Lung (tissue), 12 donors: ENCODE data around the gene TTF2. TPM values are rescaled to one million over a fixed set of nuclear protein-coding genes. Genes with fewer than 3 reads are reported as not detected.
A peak's percentile ranks its signal among the peaks of the same experiment; 100 is the strongest.

Source experiments
- ATAC-seq: fragments of 200-7000 bp; cut with Tn5 transposase; one replicate; pipeline ENCODE4 v1.9.1; 2020; ENCODE audit warnings: moderate number of reproducible peaks; ENCODE audit not compliant: insufficient read depth, low FRiP score
- DNase-seq, 3 donors: peaks; one replicate each; pipeline ENCODE4 v3.0.0-alpha.2; 2013 to 2017
- H3K27ac ChIP-seq, 2 donors: one replicate each; pipeline ENCODE4 v1.5.1; 2013; ENCODE audit warnings: mild to moderate bottlenecking in 2 of 2, moderate library complexity in 2 of 2, control low read depth in 1 of 2, inconsistent platforms in 1 of 2, low read depth in 1 of 2, low read length in 1 of 2
- H3K27me3 ChIP-seq, 3 donors: one replicate each; pipeline ENCODE4 v1.5.1; 2013; ENCODE audit warnings: low read length in 2 of 3; ENCODE audit not compliant: control insufficient read depth in 3 of 3, insufficient read depth in 3 of 3
- H3K36me3 ChIP-seq, 4 donors: one replicate each; pipeline ENCODE4 v1.5.1; 2013; ENCODE audit warnings: low read length in 4 of 4, mild to moderate bottlenecking in 1 of 4, moderate library complexity in 1 of 4; ENCODE audit not compliant: control insufficient read depth in 4 of 4, insufficient read depth in 4 of 4
- H3K4me1 ChIP-seq, 5 donors: one replicate each; pipeline ENCODE4 v1.5.1; 2013; ENCODE audit warnings: low read length in 5 of 5, mild to moderate bottlenecking in 2 of 5, moderate library complexity in 1 of 5; ENCODE audit not compliant: control insufficient read depth in 5 of 5, insufficient read depth in 5 of 5
- H3K4me3 ChIP-seq: one replicate; pipeline ENCODE4 v1.5.1; 2013; ENCODE audit warnings: mild to moderate bottlenecking, control low read depth, moderate library complexity
- H3K9ac ChIP-seq, 2 donors: one replicate each; pipeline ENCODE4 v1.5.1; 2013; ENCODE audit warnings: low read length in 2 of 2, control low read depth in 1 of 2; ENCODE audit not compliant: insufficient read depth in 1 of 2
- H3K9me3 ChIP-seq, 4 donors: one replicate each; pipeline ENCODE4 v1.5.1; 2013; ENCODE audit warnings: low read length in 3 of 4, mild to moderate bottlenecking in 1 of 4, moderate library complexity in 1 of 4; ENCODE audit not compliant: control insufficient read depth in 4 of 4, insufficient read depth in 3 of 4
- CTCF ChIP-seq: IDR thresholded peaks from 2 replicates; pipeline ENCODE4 v1.5.1; 2012; ENCODE audit warnings: mild to moderate bottlenecking; ENCODE audit errors: control extremely low read depth, extremely low read depth
- WGBS, 2 donors: extraction: QIAGEN DNeasy Blood & Tissue Kit; methylation state at CpG; one replicate each; pipeline ENCODE4 v1.1.7; 2013; 5-methylcytosine and 5-hydroxymethylcytosine counted together
- polyA plus RNA-seq, 2 donors: library from polyadenylated mRNA; stranded (reverse); fragments of 200-250 nt; gene quantifications; one replicate each; pipeline ENCODE4 v1.2.1, GENCODE V29; 2013
- total RNA-seq, 2 donors: library from RNA; depleted of rRNA in 1 of 2; stranded (reverse); fragments of >200 nt in 1 of 2; gene quantifications; one replicate each; pipeline ENCODE4 v1.2.1, GENCODE V29; 2014 to 2021
- donor health status: control.
- donor health status: control.
- donor health status: Bipolar disorder and iron deficiency.
- donor health status: healthy.
- donor health status: DM: yes; HTN: yes; CAD: no.

Gene TTF2
- total and polyA plus RNA-seq, 4 donors = 3.9 to 21.0 (median 11.6) TPM

GRCh38 chr1:117106478-117106877 lies 46.4 kb downstream of the TTF2 start:
- peaks cover 4 to 18% (median 10%) of the 10 kb centered on the region in 4 donors for H3K36me3 ChIP-seq
- DNase-seq (no peak), ATAC-seq (no peak)
- no peaks in the 10 kb centered on the region for H3K4me1 ChIP-seq
- H3K27me3 ChIP-seq = no peaks in the 10 kb centered on the region
- no peak overlapping the region for H3K9ac ChIP-seq
- WGBS, 2 donors = 90 to 93% methylated on average over 2 of the region's 2 CpGs
- H3K9me3 ChIP-seq = no peaks in the 10 kb centered on the region
- no peak overlapping the region for H3K4me3 ChIP-seq
- TF ChIP-seq CTCF = no peak
- H3K27ac ChIP-seq = no peak overlapping the region

GRCh38 chr1:117107364-117107763 lies 47.2 kb downstream of the TTF2 start:
- Histone ChIP-seq H3K4me1 (no peaks in the 10 kb centered on the region), H3K36me3 (peaks cover 4 to 14% (median 9%) of the 10 kb centered on the region in 4 donors), H3K9me3 (no peaks in the 10 kb centered on the region), H3K27ac (no peak overlapping the region), H3K27me3 (no peaks in the 10 kb centered on the region), H3K4me3 (no peak overlapping the region), H3K9ac (no peak overlapping the region)
- DNase-seq = no peak
- WGBS, 2 donors = 88 to 93% methylated on average over 2 of the region's 2 CpGs
- no peak for ATAC-seq
- no peak for TF ChIP-seq CTCF

GRCh38 chr1:117110774-117111173 lies 50.6 kb downstream of the TTF2 start:
- 85 to 87% methylated on average over 2 of the region's 2 CpGs for WGBS, 2 donors
- no peak for ATAC-seq
- Histone ChIP-seq H3K36me3 (peaks cover 4 to 27% (median 11%) of the 10 kb centered on the region in 4 donors), H3K27ac (no peak overlapping the region), H3K4me3 (no peak overlapping the region), H3K27me3 (no peaks in the 10 kb centered on the region), H3K9ac (no peak overlapping the region), H3K4me1 (no peaks in the 10 kb centered on the region), H3K9me3 (no peaks in the 10 kb centered on the region)
- DNase-seq = no peak
- no peak for TF ChIP-seq CTCF

DNA sequence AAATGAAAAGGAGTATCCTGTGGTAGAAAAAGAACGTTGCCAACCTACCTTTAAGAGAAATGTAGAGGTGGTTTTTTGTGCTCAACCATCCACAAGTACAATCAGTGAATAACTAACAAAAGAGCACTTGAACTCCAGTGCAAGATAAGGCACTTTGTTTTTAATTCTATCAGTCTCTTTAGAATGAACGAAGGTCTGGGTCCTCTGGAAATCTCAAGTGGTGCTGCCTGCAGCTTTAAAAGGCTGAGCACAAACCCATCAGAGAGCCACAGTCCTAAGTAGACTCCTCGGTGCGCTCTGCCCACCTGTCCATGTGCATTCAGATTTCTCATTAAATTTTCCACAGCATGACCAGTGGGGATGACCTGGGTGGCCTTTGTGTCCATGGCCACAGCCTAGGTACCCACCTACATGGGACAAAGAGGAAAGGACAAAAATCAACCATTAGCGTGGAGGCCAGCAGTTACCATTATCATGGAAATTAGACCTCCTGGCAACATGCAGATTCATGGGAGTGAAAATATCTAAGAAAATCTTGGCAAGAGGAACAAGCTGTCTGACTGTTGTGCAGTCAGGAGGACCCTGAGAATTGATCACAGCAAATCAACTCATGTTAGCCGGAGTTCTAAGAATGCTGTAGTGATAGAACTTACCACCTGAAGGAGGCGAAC lies 52.1 kb downstream of the TTF2 start:
- no peak overlapping the region for H3K4me3 ChIP-seq
- peaks cover 4 to 27% (median 10%) of the 10 kb centered on the region in 4 donors for H3K36me3 ChIP-seq
- no peaks in the 10 kb centered on the region for H3K9me3 ChIP-seq
- 83 to 93% methylated on average over 7 of the region's 7 CpGs for WGBS, 2 donors
- H3K9ac ChIP-seq = no peak overlapping the region
- peak in 1 of 3 donors; percentile 57 for DNase-seq
- H3K27me3 ChIP-seq = no peaks in the 10 kb centered on the region
- ATAC-seq = no peak
- TF ChIP-seq CTCF = no peak
- no peak overlapping the region for H3K27ac ChIP-seq
- no peaks in the 10 kb centered on the region for H3K4me1 ChIP-seq
